NCI-H446 treated with DMSO at 0.1 percent for 48 hours (cell line): Measurements from ENCODE around the gene TNFRSF8.

Experiments used
- DNase-seq: peaks from one replicate; lab custom pipeline; 2025; lab: John Stamatoyannopoulos, UW

Gene TNFRSF8

DNA sequence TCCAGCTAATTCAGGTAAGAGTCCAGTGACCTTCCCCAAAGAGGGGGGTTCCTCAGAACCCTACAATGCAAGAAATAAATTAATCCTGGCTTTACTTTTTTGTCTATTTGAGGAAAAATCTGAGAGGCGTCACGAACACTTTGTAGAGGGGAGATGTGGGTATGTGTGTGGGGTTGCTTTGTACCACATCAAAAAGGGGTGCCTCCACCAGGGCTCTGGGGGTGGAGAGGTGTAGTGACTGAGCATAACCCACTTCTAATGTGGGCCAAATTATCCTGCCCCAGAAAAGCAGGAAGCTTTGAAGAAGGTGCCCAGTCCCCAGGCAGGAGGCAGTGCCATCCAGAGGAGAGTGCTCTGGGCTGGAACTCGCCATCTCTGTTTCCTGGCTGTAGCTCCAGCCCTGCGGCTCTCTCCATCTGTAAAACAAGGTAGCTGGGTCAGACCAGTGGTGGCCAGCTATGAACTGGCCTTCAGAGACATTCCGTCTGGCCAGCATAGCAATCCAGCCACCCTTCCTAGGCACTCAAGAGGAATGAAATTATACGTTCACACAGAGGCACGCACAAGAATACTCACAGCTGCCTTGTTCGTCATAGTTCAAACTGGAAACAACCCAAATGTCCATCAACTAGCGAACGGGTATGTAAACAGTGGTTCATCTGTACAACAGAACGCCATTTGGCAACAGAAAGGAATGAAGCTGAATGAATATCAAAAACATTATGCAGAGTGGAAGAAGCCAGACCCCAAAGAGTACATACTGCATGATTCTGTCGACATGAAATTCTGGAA lies 58.3 kb downstream of the TNFRSF8 start:
- no peak for DNase-seq

DNA sequence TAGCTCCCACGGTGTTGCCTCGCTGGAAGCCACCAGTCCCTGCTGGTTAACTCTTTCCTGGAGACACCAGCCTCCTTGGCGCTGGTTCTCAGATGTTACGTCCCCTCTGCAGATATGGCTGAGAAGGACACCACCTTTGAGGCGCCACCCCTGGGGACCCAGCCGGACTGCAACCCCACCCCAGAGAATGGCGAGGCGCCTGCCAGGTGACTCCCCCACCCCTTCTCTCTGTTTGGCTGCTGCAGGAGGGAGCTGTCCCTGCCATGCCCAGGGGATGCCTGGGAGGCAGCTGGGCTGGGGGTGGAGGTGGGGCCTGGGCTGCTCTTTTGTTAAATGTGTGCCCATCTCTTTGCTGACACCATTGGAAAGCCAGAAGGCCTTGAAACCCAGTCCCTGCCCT lies 60.1 kb downstream of the TNFRSF8 start:
- no peak for DNase-seq

DNA sequence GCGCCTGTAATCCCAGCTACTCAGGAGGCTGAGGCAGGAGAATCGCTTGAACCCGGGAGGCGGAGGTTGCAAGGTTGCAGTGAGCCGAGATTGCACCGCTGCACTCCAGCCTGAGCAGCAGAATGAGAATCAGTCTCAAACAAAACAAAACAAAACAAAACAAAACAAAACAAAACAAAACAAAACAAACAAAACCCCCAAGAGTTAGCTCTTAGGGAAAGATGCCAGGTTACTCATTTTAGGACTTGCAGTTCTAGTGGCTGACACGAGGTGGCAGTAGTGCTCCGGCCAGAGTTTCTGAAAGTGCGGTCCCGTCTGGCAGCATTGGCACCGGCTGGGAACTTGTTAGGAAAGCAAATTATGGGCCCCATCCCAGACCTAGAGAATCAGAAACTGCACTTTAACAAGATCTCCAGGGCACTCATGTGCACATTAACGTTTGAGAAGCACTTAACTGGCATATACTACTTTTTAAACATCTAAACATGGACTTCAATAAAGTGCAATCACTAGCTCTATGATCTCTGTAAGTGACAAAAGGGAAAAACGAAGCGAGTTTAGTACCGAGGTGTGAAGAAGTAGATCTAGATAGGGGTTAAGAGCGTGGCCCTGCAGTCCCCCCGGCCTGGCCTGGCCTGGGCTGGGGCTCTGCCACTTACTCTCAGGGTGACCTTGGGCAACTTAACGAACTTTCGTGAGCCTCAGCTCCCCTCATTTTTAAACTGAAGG lies 61.8 kb downstream of the TNFRSF8 start:
- DNase-seq = peak; percentile 21

DNA sequence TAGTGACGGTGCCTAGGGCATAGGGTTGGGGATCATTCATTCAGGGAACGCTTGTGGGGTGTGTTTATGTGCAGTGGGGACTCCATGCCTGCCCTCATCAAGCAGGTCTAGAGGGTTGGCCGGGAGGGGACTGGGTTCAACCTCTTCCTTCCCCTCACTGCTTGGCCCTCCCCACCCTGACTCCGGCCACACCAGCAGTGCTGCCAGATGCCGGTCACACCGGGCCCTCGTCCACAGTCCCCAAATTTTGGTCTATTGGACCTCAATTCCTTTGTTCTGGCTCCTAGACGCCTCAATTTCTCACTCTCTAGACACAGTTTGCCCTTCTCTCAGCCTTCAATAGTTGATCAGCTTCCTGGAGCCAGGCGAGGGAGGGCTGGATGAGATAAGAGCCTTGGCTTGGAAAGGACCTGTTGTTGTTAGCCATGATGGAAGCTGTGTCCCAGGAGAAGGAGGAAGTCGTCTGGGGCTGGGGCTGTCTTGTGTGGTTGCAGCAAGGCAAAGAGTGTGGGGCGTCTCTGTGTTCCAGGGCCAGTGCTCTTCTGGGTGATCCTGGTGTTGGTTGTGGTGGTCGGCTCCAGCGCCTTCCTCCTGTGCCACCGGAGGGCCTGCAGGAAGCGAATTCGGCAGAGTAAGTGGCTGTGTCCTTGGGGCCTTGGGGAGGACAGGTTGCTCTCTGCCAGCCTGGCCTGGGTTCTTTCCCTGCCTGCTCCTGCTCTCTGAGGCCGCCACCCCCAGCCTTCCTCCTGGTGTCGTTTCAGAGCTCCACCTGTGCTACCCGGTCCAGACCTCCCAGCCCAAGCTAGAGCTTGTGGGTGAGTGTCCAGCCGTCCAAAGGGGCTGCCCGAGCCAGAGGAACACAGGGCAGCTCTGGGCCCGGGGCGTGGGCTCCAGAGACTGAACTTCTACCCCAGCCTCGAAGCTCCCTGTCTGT lies 62.6 kb downstream of the TNFRSF8 start:
- DNase-seq = no peak

GRCh38 chr1:12126781-12127180 lies 63.7 kb downstream of the TNFRSF8 start:
- DNase-seq = no peak

DNA sequence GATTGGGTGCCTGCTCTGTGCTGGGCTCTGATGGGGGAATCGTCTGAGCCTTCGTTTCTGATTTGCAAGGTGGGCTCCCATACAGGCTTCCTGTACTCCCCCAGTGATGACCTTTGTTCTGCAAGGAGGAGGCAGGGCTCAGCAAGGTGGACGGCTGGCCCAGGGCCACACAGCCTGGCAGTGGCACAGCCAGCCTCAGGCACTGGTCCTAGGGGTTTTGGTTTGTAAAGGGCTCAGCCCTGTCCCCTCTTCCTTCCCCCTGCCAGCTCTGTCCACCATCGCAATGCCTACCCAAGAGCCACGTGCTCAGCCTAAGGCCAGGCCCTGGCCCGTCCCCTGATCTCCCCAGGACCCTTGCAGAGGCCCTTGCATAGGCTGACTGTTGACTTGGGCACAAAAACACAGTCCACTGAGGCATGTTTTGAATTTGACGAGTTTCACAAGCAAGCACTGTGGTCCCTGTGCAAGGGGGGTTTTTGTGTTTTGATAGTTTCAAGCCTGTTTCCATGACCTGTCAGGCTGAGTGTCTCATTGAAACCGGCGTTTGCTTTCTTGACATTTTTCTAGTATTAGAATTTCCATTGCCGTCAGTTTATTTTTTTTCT lies 64.2 kb downstream of the TNFRSF8 start:
- DNase-seq = no peak

DNA sequence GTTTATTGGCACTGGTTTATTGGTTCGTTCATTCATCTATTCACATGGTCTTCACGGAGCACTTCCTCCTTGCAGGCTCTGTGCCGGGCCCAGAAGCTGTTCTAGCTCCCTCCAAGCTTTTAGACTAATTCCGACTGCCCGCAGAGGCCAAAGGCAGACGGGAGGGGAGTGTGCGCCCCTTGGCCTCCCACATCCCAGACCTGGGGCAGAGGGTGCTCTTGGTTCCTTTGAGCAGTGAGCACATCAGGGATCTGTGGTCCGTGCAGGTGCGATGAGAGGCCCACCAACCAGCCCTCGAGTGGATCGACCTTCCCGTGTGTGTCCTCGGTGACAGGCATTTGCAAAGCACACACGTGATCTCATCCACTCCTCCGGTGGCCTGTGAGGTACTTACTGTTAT lies 65.0 kb downstream of the TNFRSF8 start:
- no peak for DNase-seq

- DNase-seq = no peak
Observed at GRCh38 chr1:12129624-12130023, 66.5 kb downstream of the TNFRSF8 start.

DNA sequence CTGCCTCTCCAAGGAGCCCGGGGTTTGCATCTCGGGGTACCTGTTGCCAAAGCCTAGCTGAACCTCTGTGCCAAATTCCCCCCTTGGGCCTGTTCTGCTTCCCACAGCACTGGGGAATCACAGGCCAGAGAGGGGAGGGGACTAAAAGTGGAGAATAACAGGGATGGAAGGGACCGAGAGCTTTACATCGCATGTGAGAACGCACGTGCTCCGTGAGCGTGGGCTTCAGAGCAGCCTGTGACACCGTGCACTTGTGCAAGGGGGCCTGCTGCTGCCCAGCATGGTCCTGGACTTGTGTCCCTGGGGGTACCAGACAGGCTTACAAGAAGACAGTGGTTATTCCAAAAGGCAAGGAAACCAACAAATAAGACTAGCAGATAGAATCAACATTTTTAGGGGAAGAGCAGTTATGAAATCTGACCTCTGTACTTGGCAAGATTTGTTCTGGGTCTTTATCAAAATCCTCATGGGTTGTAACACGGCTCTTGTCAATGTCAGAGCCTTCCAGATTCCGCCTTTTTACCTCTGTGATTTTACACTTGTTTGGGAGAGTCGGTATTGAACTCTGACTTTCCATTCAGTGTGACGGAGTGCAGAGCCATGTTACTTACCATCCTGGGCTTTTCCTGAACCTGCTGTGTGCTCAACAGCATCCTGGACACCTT lies 67.5 kb downstream of the TNFRSF8 start:
- no peak for DNase-seq

GRCh38 chr1:12132078-12132477 lies 69.0 kb downstream of the TNFRSF8 start:
- no peak for DNase-seq

DNA sequence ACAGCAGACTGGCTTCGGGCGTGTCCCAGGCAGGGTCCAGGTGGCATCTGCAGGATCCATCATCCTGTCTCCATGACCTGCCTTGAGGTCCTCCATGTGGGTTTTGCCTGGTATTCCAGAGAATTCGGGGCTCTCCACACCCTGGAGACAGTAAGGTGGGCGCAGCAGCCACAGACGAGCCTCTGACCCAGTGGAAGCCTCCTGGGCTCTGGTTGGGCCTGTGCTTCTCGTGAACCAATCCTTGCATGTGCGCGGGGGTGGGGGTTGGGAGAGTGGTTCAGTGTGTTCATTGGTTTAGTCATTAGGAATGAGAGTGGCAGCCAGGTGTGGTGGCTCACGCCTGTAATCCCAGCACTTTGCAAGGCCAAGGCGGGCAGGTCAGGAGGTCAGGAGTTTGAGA lies 71.6 kb downstream of the TNFRSF8 start:
- no peak for DNase-seq

- DNase-seq = no peak
Observed at GRCh38 chr1:12135612-12136011, 72.5 kb downstream of the TNFRSF8 start.

GRCh38 chr1:12136916-12137610 lies 74.0 kb downstream of the TNFRSF8 start:
- DNase-seq = no peak

GRCh38 chr1:12138196-12139168 lies 75.4 kb downstream of the TNFRSF8 start:
- DNase-seq = no peak

DNA sequence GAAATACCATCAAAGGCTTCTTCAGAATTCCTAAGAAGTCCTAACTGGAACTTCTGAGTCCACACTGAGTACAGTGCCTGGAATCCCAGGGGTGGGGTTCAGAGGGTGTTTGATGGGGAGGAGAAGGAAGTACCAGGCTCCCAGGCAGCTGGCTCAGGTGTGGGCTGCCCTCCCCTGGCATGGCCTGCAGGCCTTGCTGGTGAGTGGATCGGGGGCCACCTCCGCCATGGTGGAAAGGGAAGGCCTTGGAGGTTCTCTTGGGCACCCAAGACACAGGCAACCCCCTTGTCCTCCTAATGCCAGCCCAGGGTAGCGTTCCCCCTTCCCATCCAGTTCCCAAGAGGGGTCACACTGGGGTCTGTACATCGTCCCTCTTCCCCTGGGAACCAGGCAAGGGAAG lies 76.9 kb downstream of the TNFRSF8 start:
- no peak for DNase-seq

DNA sequence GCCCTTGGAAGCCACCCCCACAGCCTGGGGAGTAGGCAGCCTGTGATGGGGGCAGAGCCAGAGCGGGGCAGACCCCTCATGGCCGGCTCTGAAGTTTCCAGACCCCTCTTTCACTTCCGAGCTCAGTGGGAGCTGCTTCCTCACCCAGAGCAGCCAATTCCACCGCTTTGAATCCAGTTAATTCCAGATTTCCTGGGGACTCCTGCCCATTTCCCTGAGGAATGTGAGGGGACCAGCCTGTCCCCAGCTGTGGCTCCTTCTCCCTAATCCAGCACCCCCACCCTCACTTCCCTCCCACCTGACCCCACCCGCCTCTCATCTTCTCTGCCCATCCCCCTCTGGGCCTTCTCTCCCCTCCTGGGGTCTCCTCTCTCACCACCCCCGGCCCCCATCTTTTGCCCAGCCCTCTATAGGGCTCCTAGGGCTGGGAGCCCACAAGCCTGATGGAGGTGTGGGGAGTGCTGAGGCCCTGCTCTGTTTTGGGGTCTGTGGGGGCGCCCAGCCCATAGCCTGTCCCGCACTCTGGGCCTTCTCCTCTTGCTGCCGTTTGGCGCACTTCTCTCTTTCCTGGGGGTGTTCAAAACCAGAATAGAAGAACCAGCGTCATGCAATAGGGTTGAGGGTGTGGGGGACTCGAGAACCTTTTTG lies 77.5 kb downstream of the TNFRSF8 start:
- DNase-seq = no peak

DNA sequence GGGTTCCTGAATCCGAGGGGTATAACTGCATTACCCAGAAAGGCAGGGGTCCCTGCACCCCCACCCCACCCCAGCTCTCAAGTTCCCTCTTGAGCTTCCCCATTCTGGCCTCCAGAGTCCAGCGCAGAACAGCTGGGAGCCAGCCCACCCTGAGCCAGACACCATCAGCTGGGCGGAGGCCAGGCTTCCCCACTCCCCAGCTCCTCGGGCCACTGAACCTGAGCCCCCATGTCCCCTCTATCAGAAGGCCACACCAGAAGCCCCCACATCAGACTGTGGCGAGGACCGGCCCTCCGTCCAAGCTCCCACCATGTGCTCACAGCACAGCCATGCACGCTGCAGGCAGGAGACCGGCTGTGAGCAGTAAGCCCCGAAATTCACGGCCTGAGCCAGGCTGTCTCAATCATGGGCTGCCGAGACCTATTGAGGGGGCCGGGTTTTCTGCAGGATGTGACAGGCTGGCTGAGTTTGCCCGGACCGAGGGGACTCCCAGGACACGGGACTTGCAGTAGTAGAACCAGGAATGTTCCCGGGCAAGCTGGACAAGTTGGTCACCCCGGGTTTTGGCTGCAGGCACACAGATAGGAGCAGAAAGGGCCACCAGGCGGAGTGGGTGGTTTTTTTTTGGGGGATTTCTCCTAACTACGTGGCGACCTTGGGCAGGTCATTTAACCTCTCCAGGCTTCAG lies 78.2 kb downstream of the TNFRSF8 start:
- DNase-seq = no peak

GRCh38 chr1:12142141-12142823 lies 79.2 kb downstream of the TNFRSF8 start:
- no peak for DNase-seq
